Fibroblast of mammary gland (primary cell): ENCODE measurements around the gene CFHR3.
"Not testable (repeated sequence)": the region's sequence is repeated elsewhere in the genome, so short reads cannot be mapped to it uniquely, and the experiment has no call there.

Experiments
- DNase-seq: peaks from one replicate; pipeline ENCODE4 v3.0.0-alpha.2; 2010; ENCODE audit warnings: low read depth
- H3K4me3 ChIP-seq: 2 replicates; pipeline ENCODE4 v1.5.1; 2011; ENCODE audit warnings: low read depth, mild to moderate bottlenecking, low read length, moderate library complexity; ENCODE audit not compliant: control insufficient read depth
- CTCF ChIP-seq: conservative IDR thresholded peaks from 2 replicates; pipeline ENCODE4 v1.5.1; 2011; ENCODE audit warnings: low read depth, low read length, inconsistent platforms; ENCODE audit not compliant: control insufficient read depth, insufficient read depth

CFHR3 gene

DNA sequence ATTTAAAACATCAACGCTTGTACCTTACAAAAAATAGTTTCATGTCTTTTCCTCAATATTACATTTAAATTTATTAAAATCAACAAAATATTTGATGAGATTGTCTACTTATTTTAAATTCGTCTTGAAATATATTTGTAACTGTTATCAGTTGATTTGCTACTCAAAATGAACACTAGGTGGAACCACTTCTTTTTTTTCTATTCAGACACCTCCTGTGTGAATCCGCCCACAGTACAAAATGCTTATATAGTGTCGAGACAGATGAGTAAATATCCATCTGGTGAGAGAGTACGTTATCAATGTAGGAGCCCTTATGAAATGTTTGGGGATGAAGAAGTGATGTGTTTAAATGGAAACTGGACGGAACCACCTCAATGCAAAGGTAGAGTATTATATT is 31.4 kb upstream of the CFHR3 start:
- peak; percentile 38 for TF ChIP-seq CTCF
- not testable (repeated sequence) for H3K4me3 ChIP-seq
- peak; percentile 56 for DNase-seq

DNA sequence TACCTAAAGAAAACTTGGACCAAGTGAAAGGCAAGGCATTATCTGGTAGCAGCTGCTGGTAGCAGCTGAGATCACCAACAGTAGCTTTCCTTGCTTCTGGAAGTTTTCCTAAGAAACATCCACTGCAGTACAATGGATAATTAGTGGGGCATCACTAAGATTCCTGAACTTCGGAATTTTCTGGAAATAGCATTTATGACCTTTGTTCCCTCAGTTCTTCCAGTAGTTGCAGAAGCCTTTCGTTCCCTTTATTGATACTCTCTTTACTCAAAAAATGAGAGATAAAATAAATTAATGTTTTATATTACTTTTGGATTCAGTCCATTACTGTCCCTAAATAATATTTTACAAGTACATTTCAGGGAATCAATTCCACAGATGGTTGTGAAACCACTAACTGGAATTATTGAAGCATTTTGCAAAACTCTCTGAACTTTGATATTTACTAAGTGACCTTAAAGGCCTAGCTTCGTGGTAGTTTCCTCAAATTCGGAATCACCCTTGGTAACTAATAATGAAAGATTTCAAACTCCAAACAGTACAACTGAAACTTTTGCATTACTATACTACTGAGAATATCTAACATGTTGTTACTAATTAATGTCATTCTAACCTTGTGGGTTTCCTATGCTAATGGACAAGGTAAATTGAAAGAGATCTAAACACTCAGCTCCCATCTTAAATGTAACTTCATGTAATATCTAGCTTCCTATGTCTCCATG is 9.5 kb upstream of the CFHR3 start:
- not testable (repeated sequence) for DNase-seq, H3K4me3 ChIP-seq

GRCh38 chr1:196769823-196770222 is 4.8 kb upstream of the CFHR3 start:
- not testable (repeated sequence) for H3K4me3 ChIP-seq, DNase-seq

- TF ChIP-seq CTCF: no peak
- no peak overlapping the region for H3K4me3 ChIP-seq
- DNase-seq: no peak
These were observed 927 bp upstream of the CFHR3 start for GRCh38 chr1:196773713-196774112.

DNA sequence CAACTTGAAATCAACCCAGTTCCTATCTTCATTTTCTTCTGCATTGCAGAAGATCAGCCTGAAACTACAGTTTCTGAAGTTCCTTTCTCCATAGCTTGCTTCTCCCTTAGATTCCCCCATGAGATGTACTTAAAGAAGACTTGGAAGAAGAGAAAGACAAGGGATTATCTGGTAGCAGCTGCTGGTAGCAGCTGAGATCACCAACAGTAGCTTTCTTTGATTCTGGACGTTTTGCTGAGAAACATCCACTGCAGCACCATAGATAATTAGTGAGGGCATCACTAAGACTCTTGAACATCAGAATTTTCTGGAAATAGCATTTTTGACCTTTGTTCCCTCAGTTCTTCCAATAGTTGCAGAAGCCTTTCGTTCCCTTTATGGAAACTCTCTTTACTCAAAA is 465 bp upstream of the CFHR3 start:
- no peak for DNase-seq
- no peak for TF ChIP-seq CTCF
- H3K4me3 ChIP-seq: no peak overlapping the region

- DNase-seq: no peak
- no peak overlapping the region for H3K4me3 ChIP-seq
- no peak for TF ChIP-seq CTCF
These were observed 3.0 kb downstream of the CFHR3 start for GRCh38 chr1:196777603-196778002.

- no peak overlapping the region for H3K4me3 ChIP-seq
- no peak for TF ChIP-seq CTCF
- DNase-seq: no peak
These were observed 4.5 kb downstream of the CFHR3 start for GRCh38 chr1:196779093-196779492.

DNA sequence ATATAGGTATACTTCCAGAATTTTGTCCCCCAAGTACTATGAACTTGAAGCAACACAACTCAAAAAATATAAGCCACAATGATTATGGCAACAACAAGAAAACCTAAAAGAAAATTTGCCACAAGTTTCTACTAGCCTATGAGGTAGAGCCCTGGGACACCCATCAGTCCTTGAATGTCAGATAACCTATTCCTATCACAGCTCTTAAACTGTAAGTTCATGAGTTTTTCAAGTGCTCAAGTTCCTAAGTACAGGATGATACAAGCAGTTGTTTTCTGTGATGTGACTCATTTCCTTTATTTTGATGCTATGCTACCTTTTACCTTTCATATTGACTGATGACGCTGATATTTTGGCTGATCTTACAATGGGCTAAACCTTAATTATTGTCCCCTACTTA is 16.6 kb downstream of the CFHR3 start:
- DNase-seq: not testable (repeated sequence)

DNA sequence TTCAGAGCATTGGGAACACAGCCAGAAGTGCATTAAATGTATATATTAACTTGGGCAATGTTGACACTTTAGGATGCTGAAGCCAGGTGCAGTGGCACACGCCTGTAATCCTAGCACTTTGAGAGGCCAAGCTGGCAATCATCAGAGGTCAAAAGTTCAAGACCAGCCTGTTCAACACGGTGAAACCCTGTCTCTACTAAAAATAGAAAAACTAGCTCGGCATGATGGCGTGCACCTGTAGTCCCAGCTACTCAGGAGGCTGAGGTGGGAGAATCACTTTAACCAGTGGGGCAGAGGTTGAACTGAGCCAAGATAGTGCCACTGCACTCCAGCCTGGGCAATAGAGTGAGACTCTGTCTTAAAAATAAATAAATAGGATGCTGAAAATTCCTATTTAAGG is 19.5 kb downstream of the CFHR3 start:
- not testable (repeated sequence) for DNase-seq, H3K4me3 ChIP-seq

More for the DNA sequence above, 16.6 kb downstream of the CFHR3 start:
- H3K4me3 ChIP-seq: not testable (repeated sequence)
